Duodenal mucosa (tissue), 2 donors: ENCODE results near the gene CEP63.

Experiments
- H3K27ac ChIP-seq: one replicate; pipeline ENCODE4 v1.7.0; 2013; ENCODE audit warnings: low read depth, low read length
- H3K27me3 ChIP-seq, 2 donors: one replicate each; pipeline ENCODE4 v1.7.0; 2013; ENCODE audit warnings: low read length in 2 of 2, control low read depth in 1 of 2; ENCODE audit not compliant: insufficient read depth in 2 of 2, control insufficient read depth in 1 of 2
- H3K36me3 ChIP-seq, 2 donors: one replicate each; pipeline ENCODE4 v1.7.0; 2013; ENCODE audit warnings: low read length in 2 of 2, control low read depth in 1 of 2; ENCODE audit not compliant: insufficient read depth in 2 of 2, control insufficient read depth in 1 of 2
- H3K4me1 ChIP-seq, 2 donors: one replicate each; pipeline ENCODE4 v1.7.0; 2013; ENCODE audit warnings: low read length in 2 of 2, control low read depth in 1 of 2; ENCODE audit not compliant: insufficient read depth in 2 of 2, control insufficient read depth in 1 of 2
- H3K4me3 ChIP-seq, 2 donors: one replicate each; pipeline ENCODE4 v1.7.0; 2013; ENCODE audit warnings: low read length in 2 of 2, low read depth in 1 of 2
- H3K9ac ChIP-seq, 2 donors: one replicate each; pipeline ENCODE4 v1.7.0; 2013; ENCODE audit warnings: low read length in 2 of 2, low read depth in 1 of 2
- H3K9me3 ChIP-seq, 2 donors: one replicate each; pipeline ENCODE4 v1.7.0; 2013; ENCODE audit warnings: low read length in 2 of 2, control low read depth in 1 of 2; ENCODE audit not compliant: control insufficient read depth in 1 of 2

CEP63 gene

GRCh38 chr3:134611516-134611915, 125.7 kb downstream of the CEP63 start:
- Histone ChIP-seq H3K4me3 (no peak overlapping the region), H3K9me3 (no peaks in the 10 kb centered on the region), H3K4me1 (no peaks in the 10 kb centered on the region), H3K27me3 (no peaks in the 10 kb centered on the region), H3K36me3 (no peaks in the 10 kb centered on the region), H3K27ac (no peak overlapping the region), H3K9ac (no peak overlapping the region)

- Histone ChIP-seq H3K9me3 (no peaks in the 10 kb centered on the region), H3K27me3 (no peaks in the 10 kb centered on the region), H3K4me1 (no peaks in the 10 kb centered on the region), H3K9ac (no peak overlapping the region), H3K4me3 (no peak overlapping the region), H3K36me3 (no peaks in the 10 kb centered on the region), H3K27ac (no peak overlapping the region)
Observed at GRCh38 chr3:134613006-134613520, 127.2 kb downstream of the CEP63 start.

- H3K9me3 ChIP-seq, result no peaks in the 10 kb centered on the region
- H3K4me1 ChIP-seq, result no peaks in the 10 kb centered on the region
- H3K27me3 ChIP-seq, result no peaks in the 10 kb centered on the region
- H3K4me3 ChIP-seq, result no peak overlapping the region
- H3K36me3 ChIP-seq, result no peaks in the 10 kb centered on the region
- H3K27ac ChIP-seq, result no peak overlapping the region
- no peak overlapping the region for H3K9ac ChIP-seq
Observed at GRCh38 chr3:134614955-134615354, 129.1 kb downstream of the CEP63 start.

GRCh38 chr3:134615743-134616142, 129.9 kb downstream of the CEP63 start:
- Histone ChIP-seq H3K4me1 (no peaks in the 10 kb centered on the region), H3K4me3 (no peak overlapping the region), H3K9ac (no peak overlapping the region), H3K27ac (no peak overlapping the region), H3K36me3 (no peaks in the 10 kb centered on the region), H3K27me3 (no peaks in the 10 kb centered on the region), H3K9me3 (no peaks in the 10 kb centered on the region)

- Histone ChIP-seq H3K4me1 (peaks cover under 1 to 2% of the 10 kb centered on the region in 2 donors), H3K27me3 (no peaks in the 10 kb centered on the region), H3K4me3 (no peak overlapping the region), H3K27ac (no peak overlapping the region), H3K9ac (no peak overlapping the region), H3K36me3 (no peaks in the 10 kb centered on the region), H3K9me3 (no peaks in the 10 kb centered on the region)
Observed at GRCh38 chr3:134617608-134618477, 132.0 kb downstream of the CEP63 start.

- no peak overlapping the region for H3K9ac ChIP-seq
- H3K4me1 ChIP-seq, result peaks cover 5% of the 10 kb centered on the region in 2 donors
- H3K4me3 ChIP-seq, result no peak overlapping the region
- H3K36me3 ChIP-seq, result no peaks in the 10 kb centered on the region
- H3K9me3 ChIP-seq, result no peaks in the 10 kb centered on the region
- no peaks in the 10 kb centered on the region for H3K27me3 ChIP-seq
- H3K27ac ChIP-seq, result no peak overlapping the region
Observed at GRCh38 chr3:134618478-134619300, 132.8 kb downstream of the CEP63 start.

GRCh38 chr3:134619301-134619615, 133.4 kb downstream of the CEP63 start:
- H3K9ac ChIP-seq, result no peak overlapping the region
- no peaks in the 10 kb centered on the region for H3K36me3 ChIP-seq
- H3K4me3 ChIP-seq, result no peak overlapping the region
- peaks cover 5% of the 10 kb centered on the region in 2 donors for H3K4me1 ChIP-seq
- no peaks in the 10 kb centered on the region for H3K27me3 ChIP-seq
- H3K9me3 ChIP-seq, result no peaks in the 10 kb centered on the region
- no peak overlapping the region for H3K27ac ChIP-seq

GRCh38 chr3:134619884-134620445, 134.1 kb downstream of the CEP63 start:
- peaks cover 5% of the 10 kb centered on the region in 2 donors for H3K4me1 ChIP-seq
- H3K4me3 ChIP-seq, result no peak overlapping the region
- H3K36me3 ChIP-seq, result no peaks in the 10 kb centered on the region
- H3K27me3 ChIP-seq, result no peaks in the 10 kb centered on the region
- no peaks in the 10 kb centered on the region for H3K9me3 ChIP-seq
- no peak overlapping the region for H3K9ac ChIP-seq
- H3K27ac ChIP-seq, result no peak overlapping the region

- Histone ChIP-seq H3K27me3 (no peaks in the 10 kb centered on the region), H3K9me3 (no peaks in the 10 kb centered on the region), H3K9ac (no peak overlapping the region), H3K27ac (no peak overlapping the region), H3K4me3 (no peak overlapping the region), H3K36me3 (no peaks in the 10 kb centered on the region), H3K4me1 (peaks cover 5% of the 10 kb centered on the region in 2 donors)
Observed at GRCh38 chr3:134620476-134621115, 134.7 kb downstream of the CEP63 start.
